ENCODE measurements around the gene ST7.

ST7 gene

GRCh38 chr7:117034851-117035464 is 81.7 kb downstream of the ST7 start:
- no peak for DNase-seq

- DNase-seq: no peak
Observed at GRCh38 chr7:117035465-117035862, 82.2 kb downstream of the ST7 start.

GRCh38 chr7:117036053-117036669 is 82.9 kb downstream of the ST7 start:
- no peak for DNase-seq

- no peak for DNase-seq
Observed at GRCh38 chr7:117036836-117037235, 83.5 kb downstream of the ST7 start.

GRCh38 chr7:117038408-117038807 is 85.1 kb downstream of the ST7 start:
- no peak for DNase-seq

GRCh38 chr7:117041007-117041406 is 87.7 kb downstream of the ST7 start:
- no peak for DNase-seq

- DNase-seq: no peak
Observed at GRCh38 chr7:117041822-117042221, 88.5 kb downstream of the ST7 start.

GRCh38 chr7:117043108-117043825 is 90.0 kb downstream of the ST7 start:
- DNase-seq: no peak

GRCh38 chr7:117044664-117045063 is 91.4 kb downstream of the ST7 start:
- no peak for DNase-seq

GRCh38 chr7:117045927-117046710 is 92.8 kb downstream of the ST7 start:
- DNase-seq: no peak

GRCh38 chr7:117047496-117047895 is 94.2 kb downstream of the ST7 start:
- no peak for DNase-seq

- DNase-seq: no peak
Observed at GRCh38 chr7:117048114-117048866, 95.0 kb downstream of the ST7 start.

GRCh38 chr7:117048882-117049281 is 95.6 kb downstream of the ST7 start:
- no peak for DNase-seq

GRCh38 chr7:117051808-117052207 is 98.5 kb downstream of the ST7 start:
- DNase-seq: no peak

- DNase-seq: no peak
Observed at GRCh38 chr7:117053432-117053831, 100.1 kb downstream of the ST7 start.

- DNase-seq: no peak
Observed at GRCh38 chr7:117061751-117062150, 108.5 kb downstream of the ST7 start.

- no peak for DNase-seq
Observed at GRCh38 chr7:117062300-117062699, 109.0 kb downstream of the ST7 start.

- no peak for DNase-seq
Observed at GRCh38 chr7:117064688-117065087, 111.4 kb downstream of the ST7 start.

- no peak for DNase-seq
Observed at GRCh38 chr7:117065571-117066150, 112.4 kb downstream of the ST7 start.

GRCh38 chr7:117066668-117067067 is 113.4 kb downstream of the ST7 start:
- DNase-seq: no peak

- no peak for DNase-seq
Observed at GRCh38 chr7:117067340-117067739, 114.0 kb downstream of the ST7 start.

- no peak for DNase-seq
Observed at GRCh38 chr7:117068511-117069145, 115.3 kb downstream of the ST7 start.
